ENCODE measurements around the gene GRIK4. TPM values are rescaled to one million over a fixed set of nuclear protein-coding genes. Genes with fewer than 3 reads are reported as not detected.

Gene GRIK4
- total RNA-seq, 1 donor from 2014 or later = 0.36 TPM

DNA sequence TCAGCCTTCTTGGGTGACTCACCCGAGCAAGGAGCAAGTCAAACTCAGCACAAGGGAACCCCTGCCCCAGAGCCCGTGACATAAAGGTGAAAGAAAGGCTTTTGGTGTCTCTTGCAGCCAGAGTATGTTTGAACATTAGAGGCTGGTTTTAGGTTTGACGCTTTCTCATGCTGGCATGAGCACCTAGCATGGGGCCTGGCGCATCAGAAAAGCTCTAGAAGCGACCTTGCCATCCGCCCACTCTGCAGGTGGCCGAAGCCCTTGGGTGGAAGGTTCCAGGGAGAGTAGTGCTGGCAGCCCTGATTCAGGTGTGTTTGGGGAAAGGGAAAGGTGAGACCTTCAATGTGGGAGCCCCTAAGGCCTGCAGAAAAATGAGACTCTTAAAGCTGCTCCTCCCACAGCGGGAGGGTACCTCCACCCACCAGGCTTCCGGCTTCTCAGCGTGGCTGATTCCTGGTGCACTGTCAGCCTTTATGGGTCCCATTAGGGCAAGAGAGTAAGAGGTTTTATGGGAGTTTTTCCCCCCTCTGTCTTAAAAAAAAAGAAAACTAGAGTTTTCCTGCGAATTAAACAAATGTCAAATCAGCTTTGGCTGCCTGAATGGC, 88.4 kb downstream of the GRIK4 start:
- H3K79me2 ChIP-seq (ENCODE audit: low read depth) = no peaks in the 10 kb centered on the region
- no peak for DNase-seq (ENCODE audit: low spot score)
- Mint-ChIP-seq H3K4me1 (peaks cover 67% of the 10 kb centered on the region), H3K36me3 (no peaks in the 10 kb centered on the region), H3K27me3 (ENCODE audit: insufficient read depth, low read depth) (peaks cover 24% of the 10 kb centered on the region), H3K9me3 (no peaks in the 10 kb centered on the region), H3K4me3 (peak overlapping the region; percentile 46), H3K27ac (no peak overlapping the region)
- no peak overlapping the region for H3K9ac ChIP-seq
- H3K27ac ChIP-seq = no peak overlapping the region
- TF ChIP-seq EZH2 (IDR thresholded peaks at IDR 0.05) = no peak
- TF ChIP-seq, protein P1, sequence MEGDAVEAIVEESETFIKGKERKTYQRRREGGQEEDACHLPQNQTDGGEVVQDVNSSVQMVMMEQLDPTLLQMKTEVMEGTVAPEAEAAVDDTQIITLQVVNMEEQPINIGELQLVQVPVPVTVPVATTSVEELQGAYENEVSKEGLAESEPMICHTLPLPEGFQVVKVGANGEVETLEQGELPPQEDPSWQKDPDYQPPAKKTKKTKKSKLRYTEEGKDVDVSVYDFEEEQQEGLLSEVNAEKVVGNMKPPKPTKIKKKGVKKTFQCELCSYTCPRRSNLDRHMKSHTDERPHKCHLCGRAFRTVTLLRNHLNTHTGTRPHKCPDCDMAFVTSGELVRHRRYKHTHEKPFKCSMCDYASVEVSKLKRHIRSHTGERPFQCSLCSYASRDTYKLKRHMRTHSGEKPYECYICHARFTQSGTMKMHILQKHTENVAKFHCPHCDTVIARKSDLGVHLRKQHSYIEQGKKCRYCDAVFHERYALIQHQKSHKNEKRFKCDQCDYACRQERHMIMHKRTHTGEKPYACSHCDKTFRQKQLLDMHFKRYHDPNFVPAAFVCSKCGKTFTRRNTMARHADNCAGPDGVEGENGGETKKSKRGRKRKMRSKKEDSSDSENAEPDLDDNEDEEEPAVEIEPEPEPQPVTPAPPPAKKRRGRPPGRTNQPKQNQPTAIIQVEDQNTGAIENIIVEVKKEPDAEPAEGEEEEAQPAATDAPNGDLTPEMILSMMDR (IDR thresholded peaks at IDR 0.05) = no peak
- TF ChIP-seq EZH2phosphoT487 (IDR thresholded peaks at IDR 0.05) = no peak
- H2AFZ ChIP-seq (replicated peaks) = no peak overlapping the region
- no peaks in the 10 kb centered on the region for H3K9me3 ChIP-seq (ENCODE audit: low read depth)
- H3F3A ChIP-seq (ENCODE audit: low read depth) = no peaks in the 10 kb centered on the region
- H3K27me3 ChIP-seq = no peaks in the 10 kb centered on the region
- H4K20me1 ChIP-seq (ENCODE audit: low read depth) = no peaks in the 10 kb centered on the region
- no peaks in the 10 kb centered on the region for H3K36me3 ChIP-seq
- no peak overlapping the region for H3K4me2 ChIP-seq
- no peak overlapping the region for H3K4me3 ChIP-seq
- H3K4me1 ChIP-seq = peaks cover 15% of the 10 kb centered on the region

DNA sequence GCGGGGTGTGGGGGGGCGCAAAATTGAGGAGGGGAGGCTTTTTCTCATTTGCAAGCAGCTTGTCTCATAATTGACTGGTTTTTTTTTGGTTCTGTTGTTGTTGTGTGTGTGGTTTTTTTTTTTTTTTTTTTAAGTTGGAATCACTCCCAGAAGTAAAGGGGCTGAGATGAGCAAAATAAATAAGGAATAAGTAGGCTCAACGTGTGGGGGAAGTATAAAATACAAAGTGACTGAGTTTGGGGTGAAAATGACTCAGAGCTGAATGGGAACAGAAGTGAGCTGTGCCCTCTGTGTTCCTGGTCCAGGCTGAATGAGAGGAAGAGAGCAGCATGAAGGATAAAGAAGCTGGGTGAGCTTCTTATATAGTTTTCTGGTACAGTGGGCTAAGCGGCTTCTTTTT, 90.0 kb downstream of the GRIK4 start:
- Histone ChIP-seq H3K79me2 (ENCODE audit: low read depth) (no peaks in the 10 kb centered on the region), H3K27ac (no peak overlapping the region), H3K36me3 (no peaks in the 10 kb centered on the region), H3K9me3 (ENCODE audit: low read depth) (no peaks in the 10 kb centered on the region), H3K4me2 (no peak overlapping the region), H4K20me1 (ENCODE audit: low read depth) (no peaks in the 10 kb centered on the region), H3K9ac (no peak overlapping the region), H3K4me1 (peaks cover 15% of the 10 kb centered on the region), H2AFZ (replicated peaks) (no peak overlapping the region), H3F3A (ENCODE audit: low read depth) (no peaks in the 10 kb centered on the region), H3K27me3 (no peaks in the 10 kb centered on the region), H3K4me3 (no peak overlapping the region)
- no peak overlapping the region for H3K27ac Mint-ChIP-seq
- H3K36me3 Mint-ChIP-seq = peaks cover 2% of the 10 kb centered on the region
- no peak overlapping the region for H3K4me3 Mint-ChIP-seq
- peaks cover 83% of the 10 kb centered on the region for H3K4me1 Mint-ChIP-seq
- H3K9me3 Mint-ChIP-seq = no peaks in the 10 kb centered on the region
- peaks cover 33% of the 10 kb centered on the region for H3K27me3 Mint-ChIP-seq (ENCODE audit: insufficient read depth, low read depth)
- no peak for TF ChIP-seq EZH2 (IDR thresholded peaks at IDR 0.05)
- no peak for DNase-seq (ENCODE audit: low spot score)

DNA sequence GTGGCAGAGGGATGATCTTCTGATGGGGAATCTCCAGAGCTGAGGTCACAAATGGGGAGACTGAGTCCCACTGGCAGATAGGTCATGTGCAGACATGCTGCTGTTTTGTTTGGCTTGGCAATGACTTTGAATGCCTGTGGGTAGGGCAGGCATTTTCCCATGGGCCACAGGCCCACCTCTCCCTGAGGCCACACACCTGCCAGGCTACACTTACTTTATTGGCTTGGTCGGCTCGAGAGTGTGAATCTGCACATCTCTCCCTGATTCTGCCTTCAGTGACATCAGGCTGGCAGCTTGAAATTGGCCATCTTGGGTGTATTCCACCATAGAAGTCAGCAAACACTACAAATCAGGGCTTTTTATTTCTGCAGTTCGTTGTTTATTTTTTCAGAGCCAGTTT, 91.5 kb downstream of the GRIK4 start:
- peaks cover 1% of the 10 kb centered on the region for H4K20me1 ChIP-seq (ENCODE audit: low read depth)
- no peak overlapping the region for H3K4me3 ChIP-seq
- no peaks in the 10 kb centered on the region for H3K9me3 ChIP-seq (ENCODE audit: low read depth)
- Mint-ChIP-seq H3K36me3 (peaks cover 2% of the 10 kb centered on the region), H3K27me3 (ENCODE audit: insufficient read depth, low read depth) (peaks cover 40% of the 10 kb centered on the region), H3K4me3 (no peak overlapping the region), H3K4me1 (peaks cover 87% of the 10 kb centered on the region), H3K27ac (peak overlapping the region; percentile 67), H3K9me3 (no peaks in the 10 kb centered on the region)
- no peaks in the 10 kb centered on the region for H3F3A ChIP-seq (ENCODE audit: low read depth)
- H3K9ac ChIP-seq = no peak overlapping the region
- H2AFZ ChIP-seq (replicated peaks) = no peak overlapping the region
- DNase-seq (ENCODE audit: low spot score) = no peak
- H3K27me3 ChIP-seq = peaks cover 9% of the 10 kb centered on the region
- peaks cover 8% of the 10 kb centered on the region for H3K4me1 ChIP-seq
- H3K27ac ChIP-seq = no peak overlapping the region
- no peak overlapping the region for H3K4me2 ChIP-seq
- no peaks in the 10 kb centered on the region for H3K36me3 ChIP-seq
- no peak for TF ChIP-seq EZH2phosphoT487 (IDR thresholded peaks at IDR 0.05)
- TF ChIP-seq, protein P1 (IDR thresholded peaks at IDR 0.05) = no peak
- no peak for TF ChIP-seq EZH2 (IDR thresholded peaks at IDR 0.05)
- H3K79me2 ChIP-seq (ENCODE audit: low read depth) = no peaks in the 10 kb centered on the region

DNA sequence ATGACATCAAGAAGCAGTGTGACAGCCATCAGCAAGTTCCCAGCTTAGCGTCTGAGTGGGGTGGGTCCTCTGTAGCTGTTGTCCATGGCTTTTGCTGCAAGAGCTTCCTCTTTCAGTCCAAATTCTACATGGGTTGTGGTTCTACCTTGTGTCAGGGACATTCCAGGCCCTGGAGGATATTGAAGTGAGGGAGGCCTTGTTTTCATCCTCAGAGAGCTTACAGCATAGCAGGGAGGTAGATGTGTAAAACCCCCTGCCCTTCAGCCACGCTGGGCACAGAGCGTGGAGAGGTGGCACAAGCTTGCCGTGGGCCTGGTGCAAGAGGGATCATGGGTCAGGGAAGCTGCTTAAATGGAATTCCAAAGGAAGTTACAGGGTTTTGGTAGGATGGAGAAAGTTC, 93.9 kb downstream of the GRIK4 start:
- Mint-ChIP-seq H3K27me3 (ENCODE audit: insufficient read depth, low read depth) (peaks cover 38% of the 10 kb centered on the region), H3K9me3 (no peaks in the 10 kb centered on the region), H3K4me1 (peaks cover 91% of the 10 kb centered on the region), H3K27ac (no peak overlapping the region), H3K4me3 (peak overlapping the region; percentile 4), H3K36me3 (peaks cover 2% of the 10 kb centered on the region)
- Histone ChIP-seq H2AFZ (replicated peaks) (no peak overlapping the region), H3K4me1 (peaks cover 15% of the 10 kb centered on the region), H3K27me3 (peaks cover 22% of the 10 kb centered on the region), H4K20me1 (ENCODE audit: low read depth) (peaks cover 14% of the 10 kb centered on the region), H3K27ac (no peak overlapping the region), H3K9ac (no peak overlapping the region), H3K36me3 (no peaks in the 10 kb centered on the region), H3K4me3 (no peak overlapping the region), H3K4me2 (no peak overlapping the region), H3K9me3 (ENCODE audit: low read depth) (no peaks in the 10 kb centered on the region), H3K79me2 (ENCODE audit: low read depth) (no peaks in the 10 kb centered on the region), H3F3A (ENCODE audit: low read depth) (no peaks in the 10 kb centered on the region)
- DNase-seq (ENCODE audit: low spot score) = no peak
- TF ChIP-seq EZH2phosphoT487 (IDR thresholded peaks at IDR 0.05) = no peak
- TF ChIP-seq, protein P1 (IDR thresholded peaks at IDR 0.05) = no peak
- TF ChIP-seq EZH2 (IDR thresholded peaks at IDR 0.05) = no peak
